Spleen (tissue), 7 donors: ENCODE data around the gene LRRC53.

ENCODE experiments used
- CTCF ChIP-seq, 11 experiments: fragments of 200-600 bp in 7 of 11; fragments of 450-650 bp in 4 of 11; sonication (generic) in 4 of 11; IDR thresholded peaks in 8 of 11; conservative IDR thresholded peaks in 3 of 11; 1 replicate in 7 of 11; 2 replicates in 4 of 11; pipeline versions ENCODE4 v1.4.0 to v1.8.0; 2016 to 2021; ENCODE audit warnings: antibody characterized with exemption in 11 of 11, inconsistent platforms in 4 of 11, mild to moderate bottlenecking in 1 of 11
- POLR2A ChIP-seq, 3 donors: fragments of 450-650 bp; IDR thresholded peaks; one replicate each; pipeline ENCODE4 v1.5.1; 2017; ENCODE audit warnings: antibody characterized with exemption in 3 of 3, mild to moderate bottlenecking in 1 of 3
- POLR2AphosphoS5 ChIP-seq, 3 donors: sonication (generic); formaldehyde crosslinking; IDR thresholded peaks; one replicate each; pipeline ENCODE4 v1.5.1; 2017; ENCODE audit warnings: antibody characterized with exemption in 3 of 3
- donor health status: DM: no; HTN: no; CAD: no; lungs with moderate emphysema.
- donor health status: DM: no; HTN: no; CAD: no.
- donor health status: DM: no; HTN: no; CAD: no.

GRCh38 chr1:74517599-74518051 lies 5.2 kb upstream of the LRRC53 start:
- TF ChIP-seq CTCF (IDR thresholded peaks at IDR 0.05 in 8 of 11, conservative IDR thresholded peaks at IDR 0.05 in 3 of 11) (no peak), POLR2AphosphoS5 (IDR thresholded peaks at IDR 0.05) (no peak), POLR2A (IDR thresholded peaks at IDR 0.05) (no peak)
